HEK293 (cell line): Measurements from ENCODE around the gene ITPRIPL2.
A peak's percentile ranks its signal among the peaks of the same experiment; 100 is the strongest.

Source experiments
- BCL11B ChIP-seq: fragments of 450-650 bp; formaldehyde crosslinking; IDR thresholded peaks from 2 replicates; pipeline ENCODE4 v1.5.1; 2016; ENCODE audit warnings: low read depth, missing biosample characterization, missing genetic modification characterization
- GLIS2 ChIP-seq: fragments of 450-650 bp; formaldehyde crosslinking; IDR thresholded peaks from 2 replicates; pipeline ENCODE4 v1.5.1; 2016; ENCODE audit warnings: missing biosample characterization, missing genetic modification characterization
- HOXC10 ChIP-seq: sonication (generic); formaldehyde crosslinking; IDR thresholded peaks from 2 replicates; pipeline ENCODE4 v1.8.1; 2023; ENCODE audit warnings: mild to moderate bottlenecking, missing genetic modification reagents
- KLF10 ChIP-seq: fragments of 450-650 bp; IDR thresholded peaks from 2 replicates; pipeline ENCODE4 v1.5.1; 2018; ENCODE audit warnings: missing biosample characterization, mild to moderate bottlenecking, missing genetic modification characterization
- KLF9 ChIP-seq: fragments of 450-650 bp; formaldehyde crosslinking; IDR thresholded peaks from 2 replicates; pipeline ENCODE4 v1.5.1; 2016; ENCODE audit warnings: missing biosample characterization, missing genetic modification characterization, low read depth
- MZF1 ChIP-seq: fragments of 450-650 bp; formaldehyde crosslinking; IDR thresholded peaks from 2 replicates; pipeline ENCODE4 v1.5.1; 2017; ENCODE audit warnings: missing biosample characterization, missing genetic modification characterization, borderline replicate concordance
- OSR2 ChIP-seq: fragments of 450-650 bp; formaldehyde crosslinking; IDR thresholded peaks from 2 replicates; pipeline ENCODE4 v1.5.1; 2016; ENCODE audit warnings: missing biosample characterization, missing genetic modification characterization
- PRDM2 ChIP-seq: fragments of 450-650 bp; formaldehyde crosslinking; IDR thresholded peaks from 2 replicates; pipeline ENCODE4 v1.5.1; 2016; ENCODE audit warnings: missing biosample characterization, missing genetic modification characterization, borderline replicate concordance
- SCRT2 ChIP-seq: fragments of 450-650 bp; formaldehyde crosslinking; IDR thresholded peaks from 2 replicates; pipeline ENCODE4 v1.5.1; 2016; ENCODE audit warnings: missing biosample characterization, missing genetic modification characterization
- ZBTB20 ChIP-seq: fragments of 450-650 bp; formaldehyde crosslinking; IDR thresholded peaks from 2 replicates; pipeline ENCODE4 v1.5.1; 2016; ENCODE audit warnings: missing biosample characterization, missing genetic modification characterization
- ZFP69B ChIP-seq: fragments of 450-650 bp; formaldehyde crosslinking; IDR thresholded peaks from 2 replicates; pipeline ENCODE4 v1.5.1; 2016; ENCODE audit warnings: missing biosample characterization, missing genetic modification characterization
- ZNF133 ChIP-seq: fragments of 450-650 bp; formaldehyde crosslinking; IDR thresholded peaks from 2 replicates; pipeline ENCODE4 v1.5.1; 2016; ENCODE audit warnings: missing biosample characterization, missing genetic modification characterization
- ZNF169 ChIP-seq: fragments of 450-650 bp; formaldehyde crosslinking; IDR thresholded peaks from 2 replicates; pipeline ENCODE4 v1.5.1; 2016; ENCODE audit warnings: missing biosample characterization, missing genetic modification characterization
- ZNF19 ChIP-seq: fragments of 450-650 bp; formaldehyde crosslinking; IDR thresholded peaks from 2 replicates; pipeline ENCODE4; 2016; ENCODE audit warnings: missing biosample characterization, missing genetic modification characterization, low read depth
- ZNF280D ChIP-seq: fragments of 450-650 bp; formaldehyde crosslinking; IDR thresholded peaks from 2 replicates; pipeline ENCODE4 v1.5.1; 2016; ENCODE audit warnings: missing biosample characterization, missing genetic modification characterization
- ZNF501 ChIP-seq: fragments of 450-650 bp; formaldehyde crosslinking; IDR thresholded peaks from 2 replicates; pipeline ENCODE4 v1.5.1; 2016; ENCODE audit warnings: missing biosample characterization, missing genetic modification characterization
- ZNF701 ChIP-seq: fragments of 450-650 bp; formaldehyde crosslinking; IDR thresholded peaks from 2 replicates; pipeline ENCODE4 v1.5.1; 2016; ENCODE audit warnings: missing biosample characterization, missing genetic modification characterization
- ZNF830 ChIP-seq: fragments of 450-650 bp; IDR thresholded peaks from 2 replicates; pipeline ENCODE4 v1.5.0; 2018; ENCODE audit warnings: missing biosample characterization, missing genetic modification characterization, low read depth, mild to moderate bottlenecking, moderate library complexity
- ZSCAN18 ChIP-seq: fragments of 450-650 bp; formaldehyde crosslinking; IDR thresholded peaks from 2 replicates; pipeline ENCODE4 v1.5.1; 2016; ENCODE audit warnings: missing biosample characterization, missing genetic modification characterization
- ZSCAN23 ChIP-seq: fragments of 450-650 bp; formaldehyde crosslinking; IDR thresholded peaks from 2 replicates; pipeline ENCODE4 v1.5.1; 2016; ENCODE audit warnings: missing biosample characterization, missing genetic modification characterization
- TF ChIP-seq, protein P1 (sequence below): fragments of 450-650 bp; formaldehyde crosslinking; IDR thresholded peaks from 2 replicates; pipeline ENCODE4 v1.5.1; 2016; ENCODE audit warnings: missing biosample characterization, missing genetic modification characterization, borderline replicate concordance
- TF ChIP-seq, protein P2 (sequence below): fragments of 450-650 bp; formaldehyde crosslinking; IDR thresholded peaks from 2 replicates; pipeline ENCODE4; 2016; ENCODE audit warnings: missing biosample characterization, missing genetic modification characterization
- TF ChIP-seq, protein P3 (sequence below): sonication (generic); formaldehyde crosslinking; IDR thresholded peaks from 2 replicates; pipeline ENCODE4 v1.8.1; 2022; ENCODE audit warnings: mild to moderate bottlenecking, moderate library complexity, missing genetic modification reagents

ITPRIPL2 gene

GRCh38 chr16:19067349-19068236, 46.2 kb upstream of the ITPRIPL2 start, which contains the start of gene COQ7 (continued):
- TF ChIP-seq ZNF280D (tag by site-specific recombination) (no peak), MZF1 (tag by site-specific recombination) (no peak), HOXC10 (CRISPR knock-in tag) (no peak), ZFP69B (peak; percentile 67; the same call in 1 of the 2 replicates), KLF10 (tag by site-specific recombination) (peak; percentile 71), ZSCAN18 (no peak), ZNF169 (tag by site-specific recombination) (no peak), ZNF501 (peak; percentile 38; the same call in 1 of the 2 replicates), ZNF133 (tag by site-specific recombination) (no peak), ZNF830 (tag by site-specific recombination) (no peak), ZSCAN23 (peak; percentile 89), PRDM2 (no peak), OSR2 (tag by site-specific recombination) (peak; percentile 21; the same call in 1 of the 2 replicates), ZNF19 (tag by site-specific recombination) (no peak), GLIS2 (tag by site-specific recombination) (peak; percentile 63), BCL11B (tag by site-specific recombination) (peak; percentile 80), ZBTB20 (tag by site-specific recombination) (peak; percentile 100), KLF9 (tag by site-specific recombination) (peak; percentile 73), ZNF701 (no peak), SCRT2 (tag by site-specific recombination) (no peak)
- TF ChIP-seq, protein P1, sequence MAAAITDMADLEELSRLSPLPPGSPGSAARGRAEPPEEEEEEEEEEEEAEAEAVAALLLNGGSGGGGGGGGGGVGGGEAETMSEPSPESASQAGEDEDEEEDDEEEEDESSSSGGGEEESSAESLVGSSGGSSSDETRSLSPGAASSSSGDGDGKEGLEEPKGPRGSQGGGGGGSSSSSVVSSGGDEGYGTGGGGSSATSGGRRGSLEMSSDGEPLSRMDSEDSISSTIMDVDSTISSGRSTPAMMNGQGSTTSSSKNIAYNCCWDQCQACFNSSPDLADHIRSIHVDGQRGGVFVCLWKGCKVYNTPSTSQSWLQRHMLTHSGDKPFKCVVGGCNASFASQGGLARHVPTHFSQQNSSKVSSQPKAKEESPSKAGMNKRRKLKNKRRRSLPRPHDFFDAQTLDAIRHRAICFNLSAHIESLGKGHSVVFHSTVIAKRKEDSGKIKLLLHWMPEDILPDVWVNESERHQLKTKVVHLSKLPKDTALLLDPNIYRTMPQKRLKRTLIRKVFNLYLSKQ (tag by site-specific recombination), result no peak
- TF ChIP-seq, protein P2, sequence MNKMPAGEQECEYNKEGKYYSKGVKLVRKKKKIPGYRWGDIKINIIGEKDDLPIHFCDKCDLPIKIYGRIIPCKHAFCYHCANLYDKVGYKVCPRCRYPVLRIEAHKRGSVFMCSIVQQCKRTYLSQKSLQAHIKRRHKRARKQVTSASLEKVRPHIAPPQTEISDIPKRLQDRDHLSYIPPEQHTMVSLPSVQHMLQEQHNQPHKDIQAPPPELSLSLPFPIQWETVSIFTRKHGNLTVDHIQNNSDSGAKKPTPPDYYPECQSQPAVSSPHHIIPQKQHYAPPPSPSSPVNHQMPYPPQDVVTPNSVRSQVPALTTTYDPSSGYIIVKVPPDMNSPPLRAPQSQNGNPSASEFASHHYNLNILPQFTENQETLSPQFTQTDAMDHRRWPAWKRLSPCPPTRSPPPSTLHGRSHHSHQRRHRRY, result no peak
- TF ChIP-seq, protein P3, sequence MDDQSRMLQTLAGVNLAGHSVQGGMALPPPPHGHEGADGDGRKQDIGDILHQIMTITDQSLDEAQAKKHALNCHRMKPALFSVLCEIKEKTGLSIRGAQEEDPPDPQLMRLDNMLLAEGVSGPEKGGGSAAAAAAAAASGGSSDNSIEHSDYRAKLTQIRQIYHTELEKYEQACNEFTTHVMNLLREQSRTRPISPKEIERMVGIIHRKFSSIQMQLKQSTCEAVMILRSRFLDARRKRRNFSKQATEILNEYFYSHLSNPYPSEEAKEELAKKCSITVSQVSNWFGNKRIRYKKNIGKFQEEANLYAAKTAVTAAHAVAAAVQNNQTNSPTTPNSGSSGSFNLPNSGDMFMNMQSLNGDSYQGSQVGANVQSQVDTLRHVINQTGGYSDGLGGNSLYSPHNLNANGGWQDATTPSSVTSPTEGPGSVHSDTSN (CRISPR knock-in tag), result 0 out of 2 replicates have a peak, but pooled peaks have one; percentile 5
